ENCODE measurements around the gene PROC. TPM values are rescaled to one million over a fixed set of nuclear protein-coding genes. Genes with fewer than 3 reads are reported as not detected.

The PROC gene
- total and polyA plus RNA-seq, 9 donors: 0.51 to 1.1 TPM; not detected in 7

DNA sequence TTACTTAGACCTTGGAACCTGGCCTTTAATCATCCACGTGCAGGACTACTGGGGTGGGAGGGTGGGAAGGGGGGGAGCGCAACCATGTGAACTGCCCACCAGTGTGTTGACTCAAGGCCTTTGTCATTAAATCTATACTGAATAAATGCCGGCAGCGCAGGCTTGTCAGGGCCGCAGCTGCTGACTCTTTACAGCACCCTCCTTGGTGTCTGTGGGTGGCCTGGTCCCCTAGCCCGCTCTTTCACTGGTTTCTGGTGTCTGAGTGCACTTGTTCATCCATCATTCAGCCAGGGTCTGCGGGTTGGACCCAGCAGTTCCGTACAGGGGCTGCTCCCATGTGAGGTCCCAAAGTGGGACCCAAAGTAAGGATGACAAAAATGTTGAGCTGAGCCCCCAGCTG lies 42.0 kb upstream of the PROC start:
- Histone ChIP-seq H3K4me3 (no peak overlapping the region), H3K9me3 (no peaks in the 10 kb centered on the region), H3K4me1 (ENCODE audit: insufficient read depth) (peaks cover 2% of the 10 kb centered on the region), H3K27me3 (no peaks in the 10 kb centered on the region), H3K27ac (no peak overlapping the region), H3K36me3 (no peaks in the 10 kb centered on the region)
- intact Hi-C loops (cut with DNase I): no loop called here
- no peak for DNase-seq
- TF ChIP-seq POLR2A (IDR thresholded peaks at IDR 0.05) (no peak), EP300 (IDR thresholded peaks at IDR 0.05) (no peak), CTCF (IDR thresholded peaks at IDR 0.05) (no peak)
- WGBS, 3 donors: 93 to 96% (median 95%) methylated on average over 8 of the region's 8 CpGs

DNA sequence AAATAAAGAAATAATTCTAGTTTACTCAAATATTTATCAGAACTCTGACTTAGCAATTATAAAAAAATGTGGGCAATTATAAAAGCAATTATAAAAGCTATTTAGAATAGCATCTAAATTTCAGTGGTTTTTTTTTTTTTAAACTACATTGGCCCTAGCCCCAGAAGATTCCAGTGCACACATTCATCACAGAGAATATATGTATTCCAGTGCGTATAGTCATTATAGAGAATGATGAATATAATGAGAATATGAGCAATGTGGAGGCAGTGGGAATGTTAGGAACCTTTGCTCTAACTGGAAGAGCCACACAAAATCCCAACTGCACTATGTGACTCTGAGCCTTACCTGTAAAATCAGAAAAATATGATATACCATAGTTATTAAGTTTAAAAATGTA lies 41.0 kb upstream of the PROC start:
- Histone ChIP-seq H3K27me3 (no peaks in the 10 kb centered on the region), H3K36me3 (no peaks in the 10 kb centered on the region), H3K4me3 (no peak overlapping the region), H3K27ac (no peak overlapping the region), H3K4me1 (ENCODE audit: insufficient read depth) (peaks cover 2% of the 10 kb centered on the region), H3K9me3 (no peaks in the 10 kb centered on the region)
- TF ChIP-seq POLR2A (IDR thresholded peaks at IDR 0.05) (no peak), EP300 (IDR thresholded peaks at IDR 0.05) (no peak), CTCF (IDR thresholded peaks at IDR 0.05) (no peak)
- intact Hi-C loops (cut with DNase I): no loop called here
- WGBS, 3 donors: 87 to 98% (median 97%) methylated on average over 1 of the region's 1 CpG
- DNase-seq: no peak

DNA sequence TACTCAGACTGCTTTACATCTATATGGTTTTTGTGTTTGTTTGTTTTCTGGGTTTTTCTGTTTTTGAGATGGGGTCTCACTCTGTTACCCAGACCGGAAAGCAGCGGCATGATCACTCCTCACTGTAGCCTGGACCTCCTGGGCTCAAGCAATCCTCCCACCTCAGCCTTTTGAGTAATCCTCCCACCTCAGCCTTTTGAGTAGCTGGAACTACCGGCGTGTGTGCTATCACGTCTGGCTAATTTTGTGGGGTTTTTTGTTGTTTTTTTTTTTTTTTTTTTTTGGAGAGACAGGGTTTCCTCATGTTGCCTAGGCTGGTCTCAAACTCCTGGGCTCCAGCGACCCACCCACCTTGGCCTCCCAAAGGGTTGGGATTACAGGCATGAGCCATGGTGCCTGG lies 39.5 kb upstream of the PROC start:
- intact Hi-C loops (cut with DNase I): no loop called here
- TF ChIP-seq EP300 (IDR thresholded peaks at IDR 0.05): no peak
- TF ChIP-seq POLR2A (IDR thresholded peaks at IDR 0.05): no peak
- no peak for TF ChIP-seq CTCF (IDR thresholded peaks at IDR 0.05)
- Histone ChIP-seq H3K27me3 (no peaks in the 10 kb centered on the region), H3K9me3 (no peaks in the 10 kb centered on the region), H3K4me1 (ENCODE audit: insufficient read depth) (peaks cover 2% of the 10 kb centered on the region), H3K36me3 (no peaks in the 10 kb centered on the region), H3K4me3 (no peak overlapping the region), H3K27ac (no peak overlapping the region)
- DNase-seq: no peak
- WGBS, 3 donors: 66 to 76% (median 76%) methylated on average over 6 of the region's 6 CpGs

- intact Hi-C loops (cut with DNase I): no loop called here
- peaks cover 2% of the 10 kb centered on the region for H3K4me1 ChIP-seq (ENCODE audit: insufficient read depth)
These were observed 38.4 kb upstream of the PROC start for GRCh38 chr2:127379712-127380355.

More at GRCh38 chr2:127379712-127380355, 38.4 kb upstream of the PROC start:
- no peaks in the 10 kb centered on the region for H3K9me3 ChIP-seq
- no peaks in the 10 kb centered on the region for H3K36me3 ChIP-seq
- H3K27me3 ChIP-seq: no peaks in the 10 kb centered on the region
- 75 to 87% (median 84%) methylated on average over 4 of the region's 4 CpGs for WGBS, 3 donors
- no peak overlapping the region for H3K27ac ChIP-seq
- no peak for DNase-seq
- TF ChIP-seq CTCF (IDR thresholded peaks at IDR 0.05): no peak
- TF ChIP-seq POLR2A (IDR thresholded peaks at IDR 0.05): no peak
- TF ChIP-seq EP300 (IDR thresholded peaks at IDR 0.05): no peak
- H3K4me3 ChIP-seq: no peak overlapping the region

All from ovary (tissue), 9 donors.